DOHH2 (cell line): ENCODE results near the gene GLIPR1.

Experiments used
- H3F3A ChIP-seq: fragments of 200-600 bp; sonication (generic), shearing (Covaris generic); 2 replicates; pipeline ENCODE4 v1.6.0; 2016; ENCODE audit warnings: antibody characterized with exemption, mild to moderate bottlenecking; ENCODE audit not compliant: control insufficient read depth, insufficient read depth
- H3K27ac ChIP-seq: fragments of 200-600 bp; sonication (generic); 2 replicates; pipeline ENCODE4 v1.5.1; 2014; ENCODE audit warnings: low read depth, mild to moderate bottlenecking, low read length, moderate library complexity
- H3K27me3 ChIP-seq: fragments of 200-600 bp; sonication (generic); 2 replicates; pipeline ENCODE4 v1.6.1; 2014; ENCODE audit warnings: mild to moderate bottlenecking, low read length, mixed read lengths; ENCODE audit not compliant: control insufficient read depth
- H3K36me3 ChIP-seq: fragments of 200-600 bp; sonication (generic); 2 replicates; pipeline ENCODE4 v1.6.1; 2014; ENCODE audit warnings: mild to moderate bottlenecking, low read length, moderate library complexity, mixed read lengths; ENCODE audit not compliant: control insufficient read depth
- H3K4me1 ChIP-seq: fragments of 200-600 bp; sonication (generic); 2 replicates; pipeline ENCODE4 v1.6.1; 2014; ENCODE audit warnings: mild to moderate bottlenecking, low read length, mixed read lengths; ENCODE audit not compliant: control insufficient read depth
- H3K4me2 ChIP-seq: fragments of 200-600 bp; sonication (generic); 2 replicates; pipeline ENCODE4 v1.6.0; 2014; ENCODE audit warnings: mild to moderate bottlenecking, low read length, moderate library complexity
- H3K4me3 ChIP-seq: fragments of 200-600 bp; sonication (generic); 2 replicates; pipeline ENCODE4 v1.5.1; 2014; ENCODE audit warnings: mild to moderate bottlenecking, low read length, mixed read lengths
- H3K79me2 ChIP-seq: fragments of 200-600 bp; sonication (generic); 2 replicates; pipeline ENCODE4 v1.6.1; 2014; ENCODE audit warnings: mild to moderate bottlenecking, low read length, mixed read lengths; ENCODE audit not compliant: control insufficient read depth
- H3K9me2 ChIP-seq: fragments of 200-600 bp; sonication (generic); replicated peaks from 2 replicates; pipeline ENCODE4 v1.6.1; 2014; ENCODE audit warnings: mild to moderate bottlenecking, low read length, mixed read lengths; ENCODE audit not compliant: control insufficient read depth
- H3K9me3 ChIP-seq: fragments of 200-600 bp; sonication (generic); 2 replicates; pipeline ENCODE4 v1.6.1; 2014; ENCODE audit warnings: antibody characterized with exemption, low read length, mixed read lengths; ENCODE audit not compliant: control insufficient read depth, insufficient read depth
- H4K20me1 ChIP-seq: fragments of 200-600 bp; sonication (generic); 2 replicates; pipeline ENCODE4 v1.6.0; 2014; ENCODE audit warnings: low read depth, mild to moderate bottlenecking, antibody characterized with exemption, low read length, moderate library complexity; ENCODE audit not compliant: control insufficient read depth, insufficient read depth
- EZH2phosphoT487 ChIP-seq: fragments of 200-600 bp; sonication (generic); IDR thresholded peaks from 2 replicates; pipeline ENCODE4 v1.6.1; 2017; ENCODE audit warnings: borderline replicate concordance, mild to moderate bottlenecking, antibody characterized with exemption, low read length, moderate library complexity, mixed read lengths
- TF ChIP-seq, protein P1 (sequence below): fragments of 200-600 bp; sonication (generic); IDR thresholded peaks from one replicate; pipeline ENCODE4 v1.5.1; 2014; ENCODE audit warnings: antibody characterized with exemption, mild to moderate bottlenecking, low read depth, low read length; ENCODE audit not compliant: poor library complexity, severe bottlenecking

Gene GLIPR1

DNA sequence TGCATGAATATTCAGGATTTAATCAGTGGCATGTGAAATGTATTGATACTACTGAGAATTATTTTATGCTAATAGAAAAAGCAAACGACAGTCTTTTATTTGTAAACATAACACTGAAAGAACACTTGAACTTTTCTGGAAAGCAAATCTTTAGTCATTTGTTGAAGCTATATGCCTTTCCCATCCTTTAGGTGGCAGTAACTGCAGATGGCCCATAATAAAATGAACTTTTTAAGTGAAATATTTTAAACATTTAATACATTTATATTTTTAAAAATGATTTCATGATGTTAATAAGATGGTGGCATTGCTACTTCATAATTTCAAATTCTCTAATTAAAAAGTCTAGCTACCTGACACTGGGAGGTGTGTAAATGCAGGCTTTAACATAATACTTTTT, 44.7 kb downstream of the GLIPR1 start:
- H3K79me2 ChIP-seq = no peaks in the 10 kb centered on the region
- H3K4me3 ChIP-seq = no peak overlapping the region
- peaks cover 11% of the 10 kb centered on the region for H3K27me3 ChIP-seq
- peaks cover 5% of the 10 kb centered on the region; the same call in 1 of the 2 replicates for H3K4me1 ChIP-seq
- H3K27ac ChIP-seq = no peak overlapping the region
- H3K9me2 ChIP-seq = no peaks in the 10 kb centered on the region
- H3F3A ChIP-seq = no peaks in the 10 kb centered on the region
- H3K4me2 ChIP-seq = no peak overlapping the region
- H4K20me1 ChIP-seq = no peaks in the 10 kb centered on the region
- no peaks in the 10 kb centered on the region for H3K36me3 ChIP-seq
- no peaks in the 10 kb centered on the region for H3K9me3 ChIP-seq
- TF ChIP-seq EZH2phosphoT487 = no peak
- TF ChIP-seq, protein P1, sequence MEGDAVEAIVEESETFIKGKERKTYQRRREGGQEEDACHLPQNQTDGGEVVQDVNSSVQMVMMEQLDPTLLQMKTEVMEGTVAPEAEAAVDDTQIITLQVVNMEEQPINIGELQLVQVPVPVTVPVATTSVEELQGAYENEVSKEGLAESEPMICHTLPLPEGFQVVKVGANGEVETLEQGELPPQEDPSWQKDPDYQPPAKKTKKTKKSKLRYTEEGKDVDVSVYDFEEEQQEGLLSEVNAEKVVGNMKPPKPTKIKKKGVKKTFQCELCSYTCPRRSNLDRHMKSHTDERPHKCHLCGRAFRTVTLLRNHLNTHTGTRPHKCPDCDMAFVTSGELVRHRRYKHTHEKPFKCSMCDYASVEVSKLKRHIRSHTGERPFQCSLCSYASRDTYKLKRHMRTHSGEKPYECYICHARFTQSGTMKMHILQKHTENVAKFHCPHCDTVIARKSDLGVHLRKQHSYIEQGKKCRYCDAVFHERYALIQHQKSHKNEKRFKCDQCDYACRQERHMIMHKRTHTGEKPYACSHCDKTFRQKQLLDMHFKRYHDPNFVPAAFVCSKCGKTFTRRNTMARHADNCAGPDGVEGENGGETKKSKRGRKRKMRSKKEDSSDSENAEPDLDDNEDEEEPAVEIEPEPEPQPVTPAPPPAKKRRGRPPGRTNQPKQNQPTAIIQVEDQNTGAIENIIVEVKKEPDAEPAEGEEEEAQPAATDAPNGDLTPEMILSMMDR = no peak

DNA sequence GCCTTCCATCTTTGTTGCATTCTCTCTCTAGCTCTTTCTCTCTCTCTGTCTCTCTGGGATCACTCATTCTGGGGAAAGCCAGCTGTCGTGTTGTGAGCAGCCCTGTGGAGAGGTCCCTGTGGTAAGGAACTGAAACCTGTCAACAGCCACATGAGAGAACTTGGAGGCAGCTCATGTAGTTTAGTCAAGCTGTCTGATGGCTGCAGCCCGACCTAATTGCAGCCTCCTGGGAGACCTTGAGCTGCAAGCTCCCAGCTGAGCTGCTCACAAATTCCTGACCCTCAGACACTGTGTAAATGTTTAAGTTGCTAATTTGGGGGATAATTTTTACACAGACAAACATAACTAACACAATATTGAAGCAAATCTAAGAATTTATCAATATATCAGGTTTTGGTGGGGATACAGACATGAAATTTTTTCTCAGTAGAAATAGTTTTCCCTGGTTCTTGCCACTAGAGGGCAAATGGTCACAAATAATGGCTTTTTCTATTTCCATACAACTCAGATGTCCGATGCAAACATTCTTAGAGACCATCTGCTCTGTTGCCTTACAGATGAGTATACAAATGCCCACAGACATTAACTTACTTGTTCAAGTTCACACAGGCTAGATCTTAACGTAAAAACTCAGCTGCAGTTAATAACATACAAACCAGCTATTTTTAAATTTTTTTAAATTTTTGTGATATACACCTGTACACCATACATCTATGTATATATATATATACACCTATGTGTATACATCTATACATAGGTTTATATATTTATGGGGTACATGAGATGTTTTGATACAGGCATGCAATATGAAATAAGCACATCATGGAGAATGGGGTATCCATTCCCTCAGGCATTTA, 46.3 kb downstream of the GLIPR1 start:
- no peaks in the 10 kb centered on the region for H3K9me2 ChIP-seq
- H3K36me3 ChIP-seq = no peaks in the 10 kb centered on the region
- no peak overlapping the region for H3K4me2 ChIP-seq
- H3K4me1 ChIP-seq = peaks cover 5% of the 10 kb centered on the region; the same call in 1 of the 2 replicates
- TF ChIP-seq, protein P1 = peak; percentile 81
- TF ChIP-seq EZH2phosphoT487 = no peak
- H3F3A ChIP-seq = no peaks in the 10 kb centered on the region
- H4K20me1 ChIP-seq = no peaks in the 10 kb centered on the region
- no peak overlapping the region for H3K4me3 ChIP-seq
- no peaks in the 10 kb centered on the region for H3K79me2 ChIP-seq
- no peaks in the 10 kb centered on the region for H3K9me3 ChIP-seq
- H3K27ac ChIP-seq = no peak overlapping the region
- peaks cover 11% of the 10 kb centered on the region for H3K27me3 ChIP-seq

DNA sequence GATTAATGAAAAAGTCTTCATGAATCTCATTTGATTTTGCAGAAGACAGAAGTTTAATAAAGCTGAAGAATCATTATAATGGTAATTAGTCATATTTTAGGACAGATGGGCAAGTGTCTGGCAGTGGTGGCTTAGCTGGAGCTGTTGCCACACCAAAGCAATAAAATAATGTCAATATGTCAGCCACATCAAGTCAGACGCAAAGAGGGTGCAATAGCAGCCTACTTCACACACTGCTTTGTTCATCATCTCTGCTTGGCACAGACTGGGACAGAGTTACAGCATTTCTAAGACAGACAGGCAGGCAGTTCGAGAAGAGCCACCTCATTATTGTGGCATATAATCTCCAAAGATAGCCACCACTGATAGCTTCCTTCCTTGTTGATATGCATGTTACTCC, 47.7 kb downstream of the GLIPR1 start:
- no peaks in the 10 kb centered on the region for H3K9me3 ChIP-seq
- H3K4me3 ChIP-seq = no peak overlapping the region
- H3K79me2 ChIP-seq = no peaks in the 10 kb centered on the region
- H3F3A ChIP-seq = no peaks in the 10 kb centered on the region
- no peaks in the 10 kb centered on the region for H4K20me1 ChIP-seq
- H3K4me2 ChIP-seq = no peak overlapping the region
- no peaks in the 10 kb centered on the region for H3K36me3 ChIP-seq
- peaks cover 11% of the 10 kb centered on the region for H3K27me3 ChIP-seq
- no peak overlapping the region for H3K27ac ChIP-seq
- no peaks in the 10 kb centered on the region for H3K9me2 ChIP-seq
- H3K4me1 ChIP-seq = peaks cover 5% of the 10 kb centered on the region; the same call in 1 of the 2 replicates
- TF ChIP-seq EZH2phosphoT487 = no peak
- TF ChIP-seq, protein P1 = no peak
